ENCODE results near the gene CDC27.
A peak's percentile ranks its signal among the peaks of the same experiment; 100 is the strongest.
"Not testable (repeated sequence)": the region's sequence is repeated elsewhere in the genome, so short reads cannot be mapped to it uniquely, and the experiment has no call there.

Gene CDC27

GRCh38 chr17:47076171-47076570 lies 112.9 kb downstream of the CDC27 start:
- no peak for DNase-seq (ENCODE audit: low read depth)
- in situ Hi-C loops (cut with HindIII; ENCODE audit: low sequenced_read_pairs): no loop called here
- no peak for TF ChIP-seq CTCF (IDR thresholded peaks at IDR 0.05; ENCODE audit: low read depth, low read length, missing control alignments)
- no peak overlapping the region for H3K4me3 ChIP-seq (ENCODE audit: low read depth, low read length)

- in situ Hi-C loops (cut with HindIII; ENCODE audit: low sequenced_read_pairs); H3K4me3 ChIP-seq (ENCODE audit: low read depth, low read length); DNase-seq (ENCODE audit: low read depth): not testable (repeated sequence)
Measured at GRCh38 chr17:47074361-47074760, 114.7 kb downstream of the CDC27 start.

GRCh38 chr17:47073629-47074028 lies 115.5 kb downstream of the CDC27 start:
- in situ Hi-C loops (cut with HindIII; ENCODE audit: low sequenced_read_pairs); H3K4me3 ChIP-seq (ENCODE audit: low read depth, low read length); DNase-seq (ENCODE audit: low read depth): not testable (repeated sequence)

- in situ Hi-C loops (cut with HindIII; ENCODE audit: low sequenced_read_pairs): no loop called here
- DNase-seq (ENCODE audit: low read depth): peak; percentile 62
- no peak overlapping the region for H3K4me3 ChIP-seq (ENCODE audit: low read depth, low read length)
- no peak for TF ChIP-seq CTCF (IDR thresholded peaks at IDR 0.05; ENCODE audit: low read depth, low read length, missing control alignments)
Measured at GRCh38 chr17:47072886-47073285, 116.2 kb downstream of the CDC27 start.

- DNase-seq (ENCODE audit: low read depth); in situ Hi-C loops (cut with HindIII; ENCODE audit: low sequenced_read_pairs); H3K4me3 ChIP-seq (ENCODE audit: low read depth, low read length): not testable (repeated sequence)
Measured at GRCh38 chr17:47071171-47071570, 117.9 kb downstream of the CDC27 start.

GRCh38 chr17:47070266-47070665 lies 118.8 kb downstream of the CDC27 start:
- H3K4me3 ChIP-seq (ENCODE audit: low read depth, low read length); in situ Hi-C loops (cut with HindIII; ENCODE audit: low sequenced_read_pairs): not testable (repeated sequence)
- peak; percentile 23 for DNase-seq (ENCODE audit: low read depth)

Measured in astrocyte of the cerebellum (primary cell).